Activated CD4-positive, alpha-beta T cell treated with anti-CD3 and anti-CD28 coated beads for 36 hours (primary cell): ENCODE measurements around the gene PACS1. TPM values are rescaled to one million over a fixed set of nuclear protein-coding genes. Genes with fewer than 3 reads are reported as not detected.

Experiments
- ATAC-seq: fragments of 200-7000 bp; cut with Tn5 transposase; one replicate; pipeline ENCODE4 v1.10.0; 2021; ENCODE audit warnings: mild to moderate bottlenecking, moderate library complexity
- CTCF ChIA-PET: fragments of 350-600 bp; sonication (Branson Sonifier 250); formaldehyde crosslinking; loops from one replicate; lab custom pipeline; 2021; ENCODE audit warnings: antibody characterized with exemption; lab: Charles Lee
- POLR2A ChIA-PET: fragments of 350-600 bp; sonication (Branson Sonifier 250); formaldehyde crosslinking; loops from one replicate; lab custom pipeline; 2021; ENCODE audit warnings: antibody characterized with exemption, inconsistent platforms; lab: Charles Lee
- DNase-seq: peaks from one replicate; pipeline ENCODE4 v3.0.0-alpha.2; 2020
- H3K27ac Mint-ChIP-seq: one replicate; pipeline ENCODE4 v1.8.0; 2021; ENCODE audit warnings: mixed read lengths
- H3K27me3 Mint-ChIP-seq: one replicate; pipeline ENCODE4 v1.8.0; 2021; ENCODE audit warnings: mixed read lengths
- H3K36me3 Mint-ChIP-seq: one replicate; pipeline ENCODE4 v1.8.0; 2021; ENCODE audit warnings: low read depth, mixed read lengths
- H3K4me1 Mint-ChIP-seq: one replicate; pipeline ENCODE4 v1.8.0; 2021; ENCODE audit warnings: mixed read lengths
- H3K4me3 Mint-ChIP-seq: one replicate; pipeline ENCODE4 v1.8.0; 2021; ENCODE audit warnings: mild to moderate bottlenecking, moderate library complexity, mixed read lengths
- H3K9me3 Mint-ChIP-seq: one replicate; pipeline ENCODE4 v1.8.0; 2021; ENCODE audit warnings: low read depth, mixed read lengths
- intact Hi-C, 2 experiments: fragments of 100-400 bp; cut with DNase I in 1 of 2; cut with micrococcal nuclease in 1 of 2; formaldehyde crosslinking; loops; one replicate each; pipeline versions ENCODE4 v1.14.2 to v1.15.1; 2022 to 2024; cut with DNase I, micrococcal nuclease
- total RNA-seq, 2 experiments: library from RNA; stranded (reverse); gene quantifications; one replicate each; pipeline ENCODE4 v1.2.3, GENCODE V29; 2021

PACS1 gene
- total RNA-seq, 2 experiments from 2014 or later, result 76.6 to 90.7 TPM

- peak; percentile 97 for ATAC-seq
- Mint-ChIP-seq H3K9me3 (no peaks in the 10 kb centered on the region), H3K36me3 (peaks cover 8% of the 10 kb centered on the region), H3K4me3 (peak within 1 kb of the TSS; percentile 89), H3K27me3 (peaks cover 8% of the 10 kb centered on the region), H3K4me1 (peaks cover 22% of the 10 kb centered on the region), H3K27ac (peak within 1 kb of the TSS; percentile 85)
- ChIA-PET CTCF (interaction anchor here (0.6 to 4.6 kb wide), 14 partner anchors 9 to 814 kb away, joined by 3 to 23 read pairs (median 3); no protein-coding TSS in a partner anchor), POLR2A (interaction anchor here (0.6 to 1.4 kb wide), 12 partner anchors 9 to 1425 kb away, joined by 3 to 8 read pairs (median 4); partner anchors contain the start of genes CD248, PELI3, RAB1B and SF3B2)
- intact Hi-C loops, result loop anchor here (1.0 to 5.0 kb wide), 16 partner anchors 21 to 714 kb away; partner anchors contain the start of genes NPAS4 (in 2 of the 2), RAB1B (in 2 of the 2), ACTN3 (in 1 of the 2) and BANF1 (in 1 of the 2)
- peak; percentile 99 for DNase-seq
These were observed 218.8 kb downstream of the PACS1 start, which contains the start of gene YIF1A for GRCh38 chr11:66288671-66289547. Gene YIF1A (minus strand): TSS chr11:66289143. CDS start chr11:66288985, 158 bp downstream.

DNA sequence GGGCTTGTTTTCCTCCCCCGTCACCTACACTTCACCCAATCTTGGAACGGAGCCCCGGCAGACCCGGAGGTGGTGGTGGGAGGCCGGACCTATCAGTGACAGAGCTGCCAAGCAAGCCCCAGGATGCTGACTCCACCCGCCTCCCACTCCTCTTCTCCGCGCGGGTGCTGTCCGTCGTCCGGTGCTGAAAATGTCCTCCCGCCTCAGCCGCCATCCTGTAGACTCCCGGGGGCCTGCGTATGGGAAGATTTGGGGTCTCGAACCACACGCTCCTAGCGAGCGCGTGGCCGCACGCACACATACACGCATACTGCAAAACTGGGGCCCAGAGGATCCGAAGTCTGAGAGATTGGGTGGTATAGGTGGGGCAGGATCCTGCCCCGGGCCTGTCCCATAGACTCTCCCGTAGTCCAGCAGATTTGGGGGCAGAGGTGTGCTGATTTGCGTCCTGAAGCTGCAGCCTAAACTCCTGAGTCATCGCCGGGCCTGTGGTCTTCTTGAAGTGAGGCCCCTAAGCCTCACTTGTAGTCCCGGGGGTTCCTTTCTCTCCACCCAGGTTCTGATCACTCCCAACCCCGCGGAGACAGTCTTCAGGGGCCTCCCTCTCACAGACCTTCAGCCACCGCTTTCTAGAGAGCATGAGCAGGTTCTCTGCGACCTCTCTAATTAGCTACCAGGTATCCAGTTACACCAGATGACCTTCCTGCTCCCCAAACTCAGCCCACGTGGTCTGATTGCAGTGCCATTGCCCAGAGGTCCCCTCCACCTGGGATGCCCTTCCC, 219.7 kb downstream of the PACS1 start:
- ChIA-PET CTCF (interaction anchor here (0.6 to 4.6 kb wide), 13 partner anchors 7 to 813 kb away, joined by 3 to 23 read pairs (median 4); no protein-coding TSS in a partner anchor), POLR2A (interaction anchor here (0.6 to 1.4 kb wide), 8 partner anchors 9 to 231 kb away, joined by 3 to 5 read pairs (median 4); partner anchors contain the start of genes PELI3 and RAB1B)
- peaks cover 8% of the 10 kb centered on the region for H3K27me3 Mint-ChIP-seq
- ATAC-seq (peak; percentile 76), DNase-seq (peak; percentile 92)
- H3K4me1 Mint-ChIP-seq, result peaks cover 22% of the 10 kb centered on the region
- peak overlapping the region; percentile 71 for H3K27ac Mint-ChIP-seq
- H3K4me3 Mint-ChIP-seq, result peak overlapping the region; percentile 89
- intact Hi-C loops, result loop anchor here (1.0 to 5.0 kb wide), 16 partner anchors 21 to 715 kb away; partner anchors contain the start of genes NPAS4 (in 2 of the 2), RAB1B (in 2 of the 2), ACTN3 (in 1 of the 2) and BANF1 (in 1 of the 2)
- peaks cover 8% of the 10 kb centered on the region for H3K36me3 Mint-ChIP-seq
- H3K9me3 Mint-ChIP-seq, result no peaks in the 10 kb centered on the region

GRCh38 chr11:66290330-66290621, 220.2 kb downstream of the PACS1 start:
- Mint-ChIP-seq H3K36me3 (peaks cover 8% of the 10 kb centered on the region), H3K4me1 (peaks cover 22% of the 10 kb centered on the region), H3K9me3 (no peaks in the 10 kb centered on the region), H3K27me3 (peaks cover 8% of the 10 kb centered on the region), H3K27ac (no peak overlapping the region), H3K4me3 (peak overlapping the region; percentile 89)
- no peak for DNase-seq
- POLR2A ChIA-PET, result no interaction called here
- CTCF ChIA-PET, result interaction anchor here (1.7 to 4.6 kb wide), 4 partner anchors 8 to 128 kb away, joined by 6 to 23 read pairs (median 11); no protein-coding TSS in a partner anchor
- intact Hi-C loops, result no loop called here
- no peak for ATAC-seq

DNA sequence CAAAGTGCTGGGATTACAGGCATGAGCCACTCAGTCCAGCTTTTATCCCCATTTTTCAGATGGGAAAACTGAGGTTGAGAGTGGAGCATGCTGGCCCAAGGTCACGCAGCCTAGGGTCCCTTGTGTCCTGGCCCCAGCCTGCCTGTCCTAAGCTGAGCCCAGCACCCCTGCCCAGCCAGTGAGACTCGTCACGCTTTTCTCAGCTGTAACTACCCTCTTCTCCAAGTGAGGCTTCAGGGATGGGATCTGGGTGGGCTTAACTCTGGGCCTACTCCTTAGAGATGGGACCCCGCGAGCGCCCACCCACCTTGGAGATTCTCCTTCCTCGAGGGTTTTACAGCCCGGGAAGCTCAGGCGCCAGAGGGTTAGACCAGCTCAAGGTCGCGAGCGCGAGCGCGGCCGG, 221.2 kb downstream of the PACS1 start:
- ChIA-PET CTCF (interaction anchor here (0.6 to 4.6 kb wide), 6 partner anchors 9 to 344 kb away, joined by 3 to 23 read pairs (median 5); no protein-coding TSS in a partner anchor), POLR2A (interaction anchor here (0.6 to 1.3 kb wide), 2 partner anchors 21 to 1338 kb away, joined by 3 read pairs; no protein-coding TSS in a partner anchor)
- intact Hi-C loops, result no loop called here
- ATAC-seq, result no peak
- Mint-ChIP-seq H3K9me3 (no peaks in the 10 kb centered on the region), H3K36me3 (peaks cover 8% of the 10 kb centered on the region), H3K4me3 (no peak overlapping the region), H3K27me3 (peaks cover 8% of the 10 kb centered on the region), H3K27ac (no peak overlapping the region), H3K4me1 (peaks cover 22% of the 10 kb centered on the region)
- DNase-seq, result no peak

DNA sequence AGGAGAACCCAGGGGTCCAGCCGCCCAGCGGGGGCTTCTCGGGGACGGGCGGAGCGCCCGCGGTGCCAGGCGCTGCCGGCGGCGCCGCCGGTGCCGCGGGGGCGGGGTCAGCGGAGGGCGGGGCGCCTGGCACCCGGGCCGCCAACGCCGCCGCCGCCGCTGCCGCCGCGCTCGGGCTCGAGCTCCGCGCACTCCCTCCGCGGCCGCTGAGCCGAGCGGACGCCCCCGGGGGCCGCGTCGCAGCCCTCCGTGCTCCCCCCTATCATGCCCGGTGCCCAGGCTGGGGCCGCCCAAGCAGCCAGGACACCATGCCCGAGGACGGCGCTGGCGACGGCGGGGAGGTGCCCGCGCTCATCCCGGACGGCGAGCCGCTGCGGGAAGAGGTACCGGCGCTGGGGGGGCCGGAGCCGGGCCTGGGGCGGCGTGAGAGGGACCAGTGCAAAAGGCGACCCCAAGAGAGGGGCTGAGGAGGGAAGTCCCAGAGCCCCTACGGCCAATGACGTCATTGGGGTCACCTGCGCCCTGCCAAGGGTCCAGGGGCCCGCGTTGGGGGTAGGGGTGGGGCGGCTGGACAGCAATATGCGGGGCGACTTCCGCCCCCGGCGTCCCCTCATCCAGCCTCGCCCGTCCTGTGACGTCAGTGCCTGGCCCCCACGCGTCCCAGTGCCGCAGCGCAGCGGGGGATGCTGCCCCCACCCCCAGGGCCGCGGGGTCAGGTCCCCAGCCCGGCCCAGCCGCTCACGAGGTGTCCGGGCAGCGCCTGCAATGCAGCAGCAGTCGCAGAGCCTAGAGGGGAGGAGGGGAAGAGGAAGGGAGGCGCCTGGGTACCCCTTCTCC, 221.9 kb downstream of the PACS1 start, which contains the start of gene TMEM151A:
TSS of gene TMEM151A (plus strand) at position 189 of the 837 bp plus-strand sequence. CDS start at position 309, 120 bp downstream.
- Mint-ChIP-seq H3K27me3 (peaks cover 8% of the 10 kb centered on the region), H3K4me3 (peak within 1 kb of the TSS; percentile 89), H3K4me1 (peaks cover 19% of the 10 kb centered on the region), H3K9me3 (no peaks in the 10 kb centered on the region), H3K36me3 (peaks cover 6% of the 10 kb centered on the region), H3K27ac (no peak within 1 kb of the TSS)
- intact Hi-C loops, result no loop called here
- POLR2A ChIA-PET, result interaction anchor here (0.6 to 1.3 kb wide), 2 partner anchors 21 to 1337 kb away, joined by 3 read pairs; no protein-coding TSS in a partner anchor
- DNase-seq (peak; percentile 58), ATAC-seq (no peak)
- CTCF ChIA-PET, result interaction anchor here (0.8 to 4.6 kb wide), 5 partner anchors 9 to 126 kb away, joined by 3 to 23 read pairs (median 6); no protein-coding TSS in a partner anchor

DNA sequence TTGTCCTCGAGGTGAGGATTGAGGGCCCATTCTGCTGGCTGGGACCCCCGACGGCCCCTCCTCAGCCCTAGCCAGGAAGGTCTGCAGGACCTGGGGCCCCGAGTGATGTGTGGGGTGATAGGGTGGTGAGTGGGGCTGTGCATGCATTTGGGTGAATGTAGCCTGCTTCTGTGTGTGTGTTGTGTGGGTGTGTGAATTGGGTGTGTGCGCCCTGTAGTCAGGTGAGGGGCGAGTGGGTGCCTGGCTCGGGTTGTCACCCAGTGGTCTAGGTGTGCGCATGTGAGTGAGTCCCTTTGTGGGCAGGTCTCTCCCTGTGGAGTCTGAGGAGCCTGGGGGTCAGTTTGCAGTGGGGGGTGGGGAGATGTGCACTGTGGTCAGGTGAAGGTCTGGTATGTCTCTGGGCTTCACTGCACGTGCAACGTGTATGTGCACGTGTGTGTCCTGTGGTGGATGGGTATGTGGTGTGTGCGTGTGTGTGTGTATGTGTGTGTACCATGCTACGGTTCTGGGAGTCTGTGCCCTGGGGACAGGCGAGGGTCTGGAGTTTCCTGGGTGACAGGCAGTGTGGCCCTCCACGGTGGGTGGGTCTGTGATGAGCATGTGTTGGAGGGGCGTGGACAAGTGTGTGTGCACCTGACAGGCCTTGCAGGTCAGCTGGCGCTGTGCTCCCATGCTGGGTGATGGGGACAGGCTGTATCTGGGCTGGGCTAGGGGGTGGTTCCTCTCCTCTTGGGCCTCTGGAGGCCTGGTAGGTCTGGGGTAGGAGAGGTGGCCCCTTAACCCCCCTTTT, 222.7 kb downstream of the PACS1 start:
- POLR2A ChIA-PET, result no interaction called here
- H3K4me3 Mint-ChIP-seq, result no peak overlapping the region
- intact Hi-C loops, result no loop called here
- peaks cover 8% of the 10 kb centered on the region for H3K27me3 Mint-ChIP-seq
- H3K9me3 Mint-ChIP-seq, result no peaks in the 10 kb centered on the region
- ATAC-seq (no peak), DNase-seq (no peak)
- peaks cover 15% of the 10 kb centered on the region for H3K4me1 Mint-ChIP-seq
- no peak overlapping the region for H3K27ac Mint-ChIP-seq
- CTCF ChIA-PET, result no interaction called here
- H3K36me3 Mint-ChIP-seq, result peaks cover 2% of the 10 kb centered on the region

- no peak overlapping the region for H3K4me3 Mint-ChIP-seq
- peaks cover 2% of the 10 kb centered on the region for H3K36me3 Mint-ChIP-seq
- intact Hi-C loops, result no loop called here
- no peak overlapping the region for H3K27ac Mint-ChIP-seq
- H3K9me3 Mint-ChIP-seq, result no peaks in the 10 kb centered on the region
- H3K27me3 Mint-ChIP-seq, result peaks cover 8% of the 10 kb centered on the region
- ChIA-PET POLR2A (no interaction called here), CTCF (no interaction called here)
- DNase-seq (no peak), ATAC-seq (no peak)
- peaks cover 13% of the 10 kb centered on the region for H3K4me1 Mint-ChIP-seq
These were observed 223.3 kb downstream of the PACS1 start for GRCh38 chr11:66293352-66293751.

DNA sequence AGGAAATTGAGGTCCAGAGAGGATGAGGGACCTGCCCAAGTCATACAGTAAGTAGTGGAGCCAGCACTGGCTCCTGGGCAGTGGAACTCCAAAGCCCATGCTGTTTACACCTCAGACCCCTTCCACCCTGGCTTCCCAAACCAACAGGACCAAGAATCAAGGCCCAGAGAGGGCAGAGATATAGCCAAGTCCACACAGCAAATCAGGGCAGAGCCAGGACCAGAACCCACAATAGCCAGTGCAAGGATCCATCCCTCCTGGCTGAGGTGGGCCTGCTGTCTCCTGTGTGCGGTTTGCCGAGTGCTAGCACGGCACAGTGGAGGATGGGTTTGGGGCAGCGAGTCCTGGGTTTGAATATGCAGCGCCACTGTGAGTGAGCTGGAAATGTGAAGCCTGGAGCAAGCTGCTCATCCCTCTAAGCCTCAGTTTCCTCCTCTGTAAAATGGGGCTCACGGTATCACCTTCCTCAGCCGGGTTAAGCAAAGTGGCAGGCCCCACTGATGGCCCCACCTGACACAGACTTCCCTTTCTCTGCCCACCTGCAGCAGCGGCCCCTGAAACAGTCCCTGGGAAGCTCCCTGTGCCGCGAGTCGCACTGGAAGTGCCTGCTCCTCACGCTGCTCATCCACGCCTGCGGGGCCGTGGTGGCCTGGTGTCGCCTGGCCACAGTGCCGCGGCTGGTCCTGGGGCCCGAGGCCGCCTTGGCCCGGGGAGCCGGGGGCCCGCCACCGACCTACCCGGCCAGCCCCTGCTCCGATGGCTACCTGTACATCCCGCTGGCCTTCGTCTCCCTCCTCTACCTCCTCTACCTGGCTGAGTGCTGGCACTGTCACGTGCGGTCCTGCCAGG, 223.9 kb downstream of the PACS1 start:
- Mint-ChIP-seq H3K27ac (no peak overlapping the region), H3K9me3 (no peaks in the 10 kb centered on the region), H3K4me3 (no peak overlapping the region), H3K27me3 (peaks cover 8% of the 10 kb centered on the region), H3K4me1 (peaks cover 13% of the 10 kb centered on the region), H3K36me3 (no peaks in the 10 kb centered on the region)
- no peak for ATAC-seq
- ChIA-PET CTCF (interaction anchor here (0.7 kb wide), 1 partner anchor 94 kb away, joined by 3 read pairs; no protein-coding TSS in a partner anchor), POLR2A (no interaction called here)
- intact Hi-C loops, result no loop called here
- no peak for DNase-seq
